ENCODE data around the gene TATDN3.
"Not testable (repeated sequence)": the region's sequence is repeated elsewhere in the genome, so short reads cannot be mapped to it uniquely, and the experiment has no call there.

Gene TATDN3

DNA sequence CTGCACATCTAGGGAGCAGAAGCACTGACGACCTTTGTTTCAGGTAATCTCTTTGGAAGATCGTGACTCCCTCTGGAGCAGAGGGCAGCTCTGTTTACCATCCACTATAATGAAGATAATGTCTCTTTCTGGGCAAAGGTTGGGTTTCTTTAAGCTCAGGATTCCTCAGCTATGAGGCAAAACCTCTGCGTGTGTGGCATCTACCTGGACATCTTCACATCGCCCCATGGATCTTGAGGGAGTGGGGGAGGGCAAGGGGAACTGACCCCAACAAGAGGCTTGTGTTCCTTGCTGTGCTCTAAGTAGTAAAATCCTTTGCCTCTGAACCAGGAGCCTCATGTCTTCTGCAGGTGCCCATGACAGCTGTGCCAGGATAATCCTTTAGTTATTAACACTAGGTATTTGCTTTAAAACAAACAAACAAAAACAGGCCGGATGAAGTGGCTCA is 36.2 kb downstream of the TATDN3 start:
- H3K36me3 ChIP-seq (replicated peaks; ENCODE audit: insufficient read depth, low read length) = no peaks in the 10 kb centered on the region
- no peaks in the 10 kb centered on the region for H3K9me2 ChIP-seq (replicated peaks; ENCODE audit: insufficient read depth, low read length)
- no peak overlapping the region for H3K27ac ChIP-seq (ENCODE audit: low read length)
- no peak overlapping the region for H3K4me2 ChIP-seq (ENCODE audit: low read depth, low read length)
- H4K20me1 ChIP-seq (ENCODE audit: insufficient read depth, low read length) = no peaks in the 10 kb centered on the region
- H3K79me2 ChIP-seq (ENCODE audit: low read length) = no peaks in the 10 kb centered on the region
- TF ChIP-seq EZH2phosphoT487 (IDR thresholded peaks at IDR 0.05; ENCODE audit: low read length) (no peak), EZH2 (optimal IDR thresholded peaks at IDR 0.05; ENCODE audit: low read depth, low read length) (no peak)
- TF ChIP-seq, protein P1, sequence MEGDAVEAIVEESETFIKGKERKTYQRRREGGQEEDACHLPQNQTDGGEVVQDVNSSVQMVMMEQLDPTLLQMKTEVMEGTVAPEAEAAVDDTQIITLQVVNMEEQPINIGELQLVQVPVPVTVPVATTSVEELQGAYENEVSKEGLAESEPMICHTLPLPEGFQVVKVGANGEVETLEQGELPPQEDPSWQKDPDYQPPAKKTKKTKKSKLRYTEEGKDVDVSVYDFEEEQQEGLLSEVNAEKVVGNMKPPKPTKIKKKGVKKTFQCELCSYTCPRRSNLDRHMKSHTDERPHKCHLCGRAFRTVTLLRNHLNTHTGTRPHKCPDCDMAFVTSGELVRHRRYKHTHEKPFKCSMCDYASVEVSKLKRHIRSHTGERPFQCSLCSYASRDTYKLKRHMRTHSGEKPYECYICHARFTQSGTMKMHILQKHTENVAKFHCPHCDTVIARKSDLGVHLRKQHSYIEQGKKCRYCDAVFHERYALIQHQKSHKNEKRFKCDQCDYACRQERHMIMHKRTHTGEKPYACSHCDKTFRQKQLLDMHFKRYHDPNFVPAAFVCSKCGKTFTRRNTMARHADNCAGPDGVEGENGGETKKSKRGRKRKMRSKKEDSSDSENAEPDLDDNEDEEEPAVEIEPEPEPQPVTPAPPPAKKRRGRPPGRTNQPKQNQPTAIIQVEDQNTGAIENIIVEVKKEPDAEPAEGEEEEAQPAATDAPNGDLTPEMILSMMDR (IDR thresholded peaks at IDR 0.05; ENCODE audit: low read length) = no peak
- no peaks in the 10 kb centered on the region for H3F3A ChIP-seq (ENCODE audit: insufficient read depth, low read length)
- no peaks in the 10 kb centered on the region for H3K4me1 ChIP-seq (ENCODE audit: low read length)
- no peak for DNase-seq
- no peak overlapping the region for H3K9ac ChIP-seq (ENCODE audit: low read length)
- H3K4me3 ChIP-seq (ENCODE audit: low read length) = no peak overlapping the region
- no peaks in the 10 kb centered on the region for H3K9me3 ChIP-seq (replicated peaks; ENCODE audit: insufficient read depth, low read length)
- no peak overlapping the region for H2AFZ ChIP-seq (ENCODE audit: low read length)
- no peaks in the 10 kb centered on the region for H3K27me3 ChIP-seq (replicated peaks; ENCODE audit: insufficient read depth, low read length)

DNA sequence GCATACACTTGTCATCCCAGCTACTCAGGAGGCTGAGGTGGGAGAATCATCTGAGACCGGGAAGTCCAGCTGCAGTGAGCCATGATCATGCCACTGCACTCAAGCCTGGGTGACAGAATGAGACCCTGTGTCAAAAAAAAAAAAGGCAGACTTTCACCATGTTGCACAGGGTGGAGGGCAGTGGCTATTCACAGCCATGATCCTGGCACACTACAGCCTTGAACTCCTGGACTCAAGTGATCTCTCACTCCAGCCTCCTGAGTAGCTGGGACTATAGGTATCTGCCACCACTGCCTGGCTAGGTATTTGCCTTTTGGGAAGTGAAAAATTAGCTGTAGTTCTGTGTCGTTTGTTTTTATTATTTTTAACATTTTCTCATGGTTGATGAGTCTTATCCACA is 36.7 kb downstream of the TATDN3 start:
- H3K4me3 ChIP-seq (ENCODE audit: low read length) = no peak overlapping the region
- H3K27ac ChIP-seq (ENCODE audit: low read length) = no peak overlapping the region
- TF ChIP-seq EZH2 (optimal IDR thresholded peaks at IDR 0.05; ENCODE audit: low read depth, low read length) = no peak

DNA sequence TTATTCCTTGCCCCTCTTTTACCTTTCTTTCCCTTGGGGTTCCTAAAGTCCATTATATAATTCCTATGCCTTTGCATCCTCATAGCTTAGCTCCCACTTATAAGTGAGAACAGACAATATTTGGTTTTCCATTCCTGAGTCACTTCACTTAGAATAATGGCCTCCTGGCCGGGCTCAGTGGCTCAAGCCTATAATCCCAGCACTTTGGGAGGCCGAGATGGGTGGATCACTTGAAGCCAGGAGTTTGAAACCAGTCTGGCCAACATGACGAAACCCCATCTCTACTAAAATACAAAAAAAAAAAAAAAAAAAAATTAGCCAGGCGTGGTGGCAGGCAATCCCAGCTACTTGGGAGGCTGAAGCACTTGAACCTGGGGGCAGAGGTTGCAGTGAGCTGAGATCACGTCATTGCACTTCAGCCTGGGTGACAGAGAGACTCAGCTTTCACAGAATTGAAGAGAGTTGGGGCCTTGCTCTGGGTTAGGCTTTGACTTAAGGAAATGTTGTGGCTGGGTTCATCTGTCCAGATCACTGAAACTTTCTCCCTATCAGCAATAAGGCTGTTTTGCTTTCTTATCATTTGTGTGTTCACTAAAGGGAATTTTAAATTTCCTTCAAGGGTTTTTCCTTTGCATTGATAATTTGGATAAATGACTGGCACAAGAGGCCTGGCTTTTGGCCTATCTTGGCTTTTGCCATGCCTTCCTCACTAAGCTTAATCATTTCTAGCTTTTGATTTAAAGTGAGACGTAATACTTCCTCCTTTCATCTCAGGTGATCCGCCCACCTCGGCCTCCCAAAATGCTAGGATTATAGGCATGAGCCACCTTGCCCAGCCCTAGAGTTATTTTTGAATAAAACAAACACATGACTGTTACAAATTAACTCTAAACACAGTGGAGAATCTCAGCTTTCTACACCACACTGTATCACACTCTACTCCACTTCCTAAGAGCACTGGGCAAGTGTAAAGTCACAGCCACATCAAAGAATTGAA is 41.8 kb downstream of the TATDN3 start:
- not testable (repeated sequence) for DNase-seq; H3K4me3 ChIP-seq (ENCODE audit: low read length); H3K27me3 ChIP-seq (replicated peaks; ENCODE audit: insufficient read depth, low read length); H4K20me1 ChIP-seq (ENCODE audit: insufficient read depth, low read length); H3K9ac ChIP-seq (ENCODE audit: low read length); H3F3A ChIP-seq (ENCODE audit: insufficient read depth, low read length); H3K4me2 ChIP-seq (ENCODE audit: low read depth, low read length); H3K9me3 ChIP-seq (replicated peaks; ENCODE audit: insufficient read depth, low read length); H3K27ac ChIP-seq (ENCODE audit: low read length); H2AFZ ChIP-seq (ENCODE audit: low read length); H3K79me2 ChIP-seq (ENCODE audit: low read length); H3K36me3 ChIP-seq (replicated peaks; ENCODE audit: insufficient read depth, low read length); H3K9me2 ChIP-seq (replicated peaks; ENCODE audit: insufficient read depth, low read length); H3K4me1 ChIP-seq (ENCODE audit: low read length)

More for the DNA sequence above, 36.7 kb downstream of the TATDN3 start:
- no peak overlapping the region for H3K4me2 ChIP-seq (ENCODE audit: low read depth, low read length)
- no peaks in the 10 kb centered on the region for H3K79me2 ChIP-seq (ENCODE audit: low read length)
- H3K9me2 ChIP-seq (replicated peaks; ENCODE audit: insufficient read depth, low read length) = no peaks in the 10 kb centered on the region
- no peaks in the 10 kb centered on the region for H4K20me1 ChIP-seq (ENCODE audit: insufficient read depth, low read length)
- DNase-seq = no peak
- no peaks in the 10 kb centered on the region for H3K36me3 ChIP-seq (replicated peaks; ENCODE audit: insufficient read depth, low read length)
- H3K9me3 ChIP-seq (replicated peaks; ENCODE audit: insufficient read depth, low read length) = no peaks in the 10 kb centered on the region
- no peak overlapping the region for H3K9ac ChIP-seq (ENCODE audit: low read length)
- H3F3A ChIP-seq (ENCODE audit: insufficient read depth, low read length) = no peaks in the 10 kb centered on the region
- no peaks in the 10 kb centered on the region for H3K27me3 ChIP-seq (replicated peaks; ENCODE audit: insufficient read depth, low read length)
- no peaks in the 10 kb centered on the region for H3K4me1 ChIP-seq (ENCODE audit: low read length)
- no peak overlapping the region for H2AFZ ChIP-seq (ENCODE audit: low read length)

DNA sequence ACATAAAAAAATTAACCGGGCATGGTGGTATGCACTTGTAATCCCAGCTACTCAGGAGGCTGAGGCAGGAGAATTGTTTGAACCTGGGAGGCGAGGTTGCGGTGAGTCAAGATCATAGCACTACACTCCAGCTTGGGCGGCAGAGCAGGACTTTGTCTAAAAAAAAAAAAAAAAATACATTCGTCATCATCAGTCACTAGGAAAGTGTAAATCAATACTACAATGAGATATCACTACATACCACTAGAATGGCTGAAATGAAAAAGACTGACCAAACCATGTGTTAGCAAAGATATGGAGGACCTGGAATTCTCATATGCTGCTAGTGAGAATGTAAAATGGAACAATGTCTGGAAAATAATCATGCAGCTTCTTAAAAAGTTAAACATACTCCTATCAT is 46.5 kb downstream of the TATDN3 start:
- H3K27ac ChIP-seq (ENCODE audit: low read length) = no peak overlapping the region
- H3K4me2 ChIP-seq (ENCODE audit: low read depth, low read length) = no peak overlapping the region
- H3K79me2 ChIP-seq (ENCODE audit: low read length) = no peaks in the 10 kb centered on the region
- no peaks in the 10 kb centered on the region for H3K9me2 ChIP-seq (replicated peaks; ENCODE audit: insufficient read depth, low read length)
- DNase-seq = no peak
- H2AFZ ChIP-seq (ENCODE audit: low read length) = no peak overlapping the region
- H3F3A ChIP-seq (ENCODE audit: insufficient read depth, low read length) = no peaks in the 10 kb centered on the region
- no peaks in the 10 kb centered on the region for H4K20me1 ChIP-seq (ENCODE audit: insufficient read depth, low read length)
- no peaks in the 10 kb centered on the region for H3K9me3 ChIP-seq (replicated peaks; ENCODE audit: insufficient read depth, low read length)
- no peaks in the 10 kb centered on the region for H3K4me1 ChIP-seq (ENCODE audit: low read length)
- TF ChIP-seq, protein P1 (IDR thresholded peaks at IDR 0.05; ENCODE audit: low read length) = no peak
- TF ChIP-seq EZH2 (optimal IDR thresholded peaks at IDR 0.05; ENCODE audit: low read depth, low read length) (no peak), EZH2phosphoT487 (IDR thresholded peaks at IDR 0.05; ENCODE audit: low read length) (no peak)
- no peaks in the 10 kb centered on the region for H3K36me3 ChIP-seq (replicated peaks; ENCODE audit: insufficient read depth, low read length)
- no peak overlapping the region for H3K9ac ChIP-seq (ENCODE audit: low read length)
- H3K27me3 ChIP-seq (replicated peaks; ENCODE audit: insufficient read depth, low read length) = no peaks in the 10 kb centered on the region
- H3K4me3 ChIP-seq (ENCODE audit: low read length) = no peak overlapping the region

DNA sequence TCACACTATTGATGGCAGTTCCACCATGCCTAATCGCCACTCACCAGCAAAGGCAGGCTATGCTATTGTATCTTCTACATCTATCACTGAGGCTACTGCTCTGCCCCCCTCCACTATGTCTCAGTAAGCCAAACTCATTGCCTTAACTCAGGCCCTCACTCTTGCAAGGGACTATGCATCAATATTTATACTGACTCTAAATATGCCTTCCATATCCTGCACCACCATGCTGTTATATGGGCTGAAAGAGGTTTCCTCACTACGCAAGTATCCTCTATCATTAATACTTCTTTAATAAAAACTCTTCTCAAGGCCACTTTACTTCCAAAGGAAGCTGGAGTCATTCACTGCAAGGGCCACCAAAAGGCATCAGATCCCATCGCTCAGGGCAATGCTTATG is 52.8 kb downstream of the TATDN3 start:
- not testable (repeated sequence) for H3K4me1 ChIP-seq (ENCODE audit: low read length); H3K4me3 ChIP-seq (ENCODE audit: low read length); H3K36me3 ChIP-seq (replicated peaks; ENCODE audit: insufficient read depth, low read length); H3F3A ChIP-seq (ENCODE audit: insufficient read depth, low read length); H3K79me2 ChIP-seq (ENCODE audit: low read length); H3K4me2 ChIP-seq (ENCODE audit: low read depth, low read length); H4K20me1 ChIP-seq (ENCODE audit: insufficient read depth, low read length); DNase-seq; H3K9me3 ChIP-seq (replicated peaks; ENCODE audit: insufficient read depth, low read length); H3K9me2 ChIP-seq (replicated peaks; ENCODE audit: insufficient read depth, low read length); H3K9ac ChIP-seq (ENCODE audit: low read length); H3K27me3 ChIP-seq (replicated peaks; ENCODE audit: insufficient read depth, low read length); H3K27ac ChIP-seq (ENCODE audit: low read length); H2AFZ ChIP-seq (ENCODE audit: low read length)

Measured in MM.1S (cell line).